T-helper 17 cell (primary cell): ENCODE results near the gene WFDC12. TPM values are rescaled to one million over a fixed set of nuclear protein-coding genes. Genes with fewer than 3 reads are reported as not detected.
A peak's percentile ranks its signal among the peaks of the same experiment; 100 is the strongest.
"Not testable (repeated sequence)": the region's sequence is repeated elsewhere in the genome, so short reads cannot be mapped to it uniquely, and the experiment has no call there.

Source experiments
- ATAC-seq: fragments of 150-1000 bp; cut with Tn5 transposase; 2 replicates; pipeline ENCODE4 v1.10.0; 2021; ENCODE audit warnings: mild to moderate bottlenecking, moderate library complexity
- DNase-seq, 3 donors: peaks; one replicate each; pipeline versions ENCODE4 v3.0.0 to v3.0.0-alpha.2; 2020 to 2021
- H3K9me3 ChIP-seq: one replicate; pipeline ENCODE4 v1.7.0; 2013; ENCODE audit warnings: low read length, mild to moderate bottlenecking; ENCODE audit not compliant: control insufficient read depth, poor library complexity, severe bottlenecking
- H3K27ac Mint-ChIP-seq: one replicate; pipeline ENCODE4 v1.8.0; 2022; ENCODE audit warnings: mild to moderate bottlenecking, moderate library complexity, mixed read lengths
- H3K27me3 Mint-ChIP-seq: one replicate; pipeline ENCODE4 v1.8.0; 2022; ENCODE audit warnings: mixed read lengths
- H3K36me3 Mint-ChIP-seq: one replicate; pipeline ENCODE4 v1.8.0; 2022; ENCODE audit warnings: low read depth, mixed read lengths
- H3K4me1 Mint-ChIP-seq: one replicate; pipeline ENCODE4 v1.8.0; 2022; ENCODE audit warnings: mild to moderate bottlenecking, mixed read lengths
- H3K4me3 Mint-ChIP-seq: one replicate; pipeline ENCODE4 v1.8.0; 2022; ENCODE audit warnings: mild to moderate bottlenecking, moderate library complexity, mixed read lengths
- total RNA-seq, 4 donors: library from RNA in 2 of 4; stranded (reverse) in 2 of 4; gene quantifications; one replicate each; pipeline ENCODE4 v1.2.3 and lab custom pipeline; 2022 to 2026

Gene WFDC12, protein sequence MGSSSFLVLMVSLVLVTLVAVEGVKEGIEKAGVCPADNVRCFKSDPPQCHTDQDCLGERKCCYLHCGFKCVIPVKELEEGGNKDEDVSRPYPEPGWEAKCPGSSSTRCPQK
- not detected for total RNA-seq
- 0 reads per million in 2 donors for total RNA-seq (lab: John Stamatoyannopoulos, UW)

DNA sequence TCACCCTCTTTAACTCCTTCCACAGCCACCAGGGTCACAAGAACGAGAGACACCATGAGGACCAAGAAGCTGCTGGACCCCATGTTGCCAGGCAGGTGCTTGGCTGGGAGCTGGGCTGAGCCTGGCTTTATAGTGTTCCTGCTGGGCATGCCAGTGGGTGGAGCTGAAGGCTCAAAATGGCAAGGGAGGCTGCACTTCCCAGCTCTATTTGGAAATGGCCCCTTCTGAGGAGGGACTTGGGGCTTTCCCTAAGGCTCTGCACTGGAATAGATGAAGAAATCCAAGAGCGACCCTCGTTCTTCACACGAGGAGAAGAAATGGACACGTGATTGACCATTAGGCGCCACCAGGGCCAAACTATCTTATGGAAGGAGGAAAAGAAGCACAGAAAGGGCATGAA, at the start of gene WFDC12:
WFDC12 (minus strand) TSS at position 101 of the 400 bp plus-strand sequence; CDS start at position 83, 18 bp downstream.
- Mint-ChIP-seq H3K36me3 (peaks cover 5% of the 10 kb centered on the region), H3K4me3 (no peak within 1 kb of the TSS), H3K4me1 (no peaks in the 10 kb centered on the region), H3K27ac (no peak within 1 kb of the TSS), H3K27me3 (peaks cover 65% of the 10 kb centered on the region)
- ATAC-seq (no peak), DNase-seq (no peak)
- H3K9me3 ChIP-seq = no peaks in the 10 kb centered on the region

DNA sequence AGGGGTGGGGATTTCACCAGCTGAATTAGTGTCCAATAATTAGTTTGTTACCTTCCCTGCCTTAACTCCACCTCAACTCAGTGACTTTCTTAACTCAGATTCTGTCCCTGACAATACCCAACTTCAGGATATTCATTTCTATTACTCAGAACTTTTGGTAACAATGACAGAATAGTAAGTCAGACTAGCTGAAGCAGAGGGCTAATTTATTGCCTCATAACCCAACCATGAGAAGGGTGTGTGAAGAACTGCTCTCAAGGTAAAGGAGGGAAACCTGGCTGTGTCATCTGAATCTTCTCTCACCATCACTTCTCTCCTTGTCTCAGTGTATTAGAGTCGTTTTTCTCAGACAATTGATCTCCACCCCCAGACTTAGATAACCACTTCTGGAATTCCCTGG, 49.3 kb upstream of the WFDC12 start:
- no peaks in the 10 kb centered on the region for H3K9me3 ChIP-seq
- ATAC-seq (no peak), DNase-seq (no peak)
- no peaks in the 10 kb centered on the region for H3K36me3 Mint-ChIP-seq
- H3K27me3 Mint-ChIP-seq = peaks cover 38% of the 10 kb centered on the region
- H3K27ac Mint-ChIP-seq = no peak overlapping the region
- H3K4me3 Mint-ChIP-seq = no peak overlapping the region
- H3K4me1 Mint-ChIP-seq = no peaks in the 10 kb centered on the region

DNA sequence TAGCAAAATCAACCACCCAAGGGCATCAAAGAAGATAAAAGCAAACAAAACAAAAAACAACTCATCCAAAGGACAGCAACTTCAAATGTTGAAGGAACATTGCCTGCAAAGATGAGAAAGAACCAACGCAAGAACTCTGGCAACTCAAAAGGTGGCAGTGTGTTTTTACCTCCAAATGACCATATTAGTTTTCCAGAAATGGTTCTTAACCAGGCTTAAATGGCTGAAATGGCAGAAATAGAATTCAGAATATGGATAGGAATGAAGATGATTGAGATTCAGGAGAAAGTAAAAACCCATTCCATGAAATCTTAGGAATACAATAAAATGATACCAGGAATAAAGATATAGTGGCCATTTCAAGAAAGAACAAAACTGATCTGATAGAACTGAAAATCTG, 40.6 kb upstream of the WFDC12 start:
- ATAC-seq = no peak
- H3K36me3 Mint-ChIP-seq = peaks cover 2% of the 10 kb centered on the region
- peaks cover 32% of the 10 kb centered on the region for H3K27me3 Mint-ChIP-seq
- DNase-seq = no peak
- H3K4me3 Mint-ChIP-seq = no peak overlapping the region
- H3K9me3 ChIP-seq = no peaks in the 10 kb centered on the region
- no peaks in the 10 kb centered on the region for H3K4me1 Mint-ChIP-seq
- H3K27ac Mint-ChIP-seq = no peak overlapping the region

DNA sequence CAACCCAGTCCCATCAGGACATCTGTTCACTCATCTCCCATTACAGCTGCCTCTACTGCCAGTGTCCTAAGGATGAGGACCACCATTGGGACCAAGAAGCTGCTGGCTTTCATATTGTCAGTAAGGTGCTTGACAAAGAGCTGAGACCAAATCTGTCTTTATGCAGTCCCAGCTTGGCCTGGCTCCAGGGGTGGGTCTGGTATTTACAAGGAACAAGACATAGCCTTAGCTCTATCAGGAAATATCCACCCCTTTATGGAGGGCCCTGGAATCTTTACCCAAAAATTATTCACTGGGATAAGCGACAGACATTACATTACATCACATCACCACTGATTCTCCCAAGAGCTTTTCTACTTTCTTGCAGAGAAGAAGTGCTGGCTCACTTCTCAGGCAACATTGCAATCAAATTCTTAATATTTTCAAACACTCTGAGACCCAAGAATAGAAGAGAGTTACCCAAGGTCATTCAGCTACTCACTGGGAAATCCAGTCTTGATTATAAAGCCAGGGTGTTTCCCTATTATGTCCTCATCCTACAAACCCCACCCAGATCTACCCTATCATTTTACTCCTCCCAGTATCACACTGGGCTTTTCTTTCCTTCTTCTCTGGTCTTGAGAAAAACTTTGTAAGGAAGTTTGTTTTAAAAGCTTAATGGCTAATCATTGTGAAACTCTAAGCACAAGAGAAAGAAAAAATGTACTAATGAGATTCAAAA, 39.0 kb upstream of the WFDC12 start:
- H3K4me1 Mint-ChIP-seq = no peaks in the 10 kb centered on the region
- H3K4me3 Mint-ChIP-seq = no peak overlapping the region
- H3K27me3 Mint-ChIP-seq = peaks cover 32% of the 10 kb centered on the region
- H3K9me3 ChIP-seq = no peaks in the 10 kb centered on the region
- peaks cover 2% of the 10 kb centered on the region for H3K36me3 Mint-ChIP-seq
- no peak overlapping the region for H3K27ac Mint-ChIP-seq
- ATAC-seq (no peak), DNase-seq (no peak)

DNA sequence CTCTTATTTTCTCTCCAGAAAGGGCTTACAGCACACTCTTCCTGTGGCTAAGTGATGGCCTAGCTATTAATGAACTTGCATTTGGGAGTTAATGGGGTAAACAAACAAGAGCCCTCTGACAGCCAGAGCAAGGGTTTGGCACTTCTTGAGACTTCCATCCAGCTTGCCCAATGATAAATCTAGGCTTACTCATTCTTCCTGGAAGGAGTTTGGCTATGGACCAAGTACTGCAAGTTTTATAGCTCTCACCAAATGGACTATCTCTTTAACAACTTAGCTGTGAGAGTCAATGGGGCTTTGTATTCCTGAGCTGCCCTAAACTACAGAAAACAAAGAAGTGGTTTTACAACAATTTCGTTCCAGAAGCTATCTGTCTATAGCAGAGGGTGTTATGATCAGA, 33.7 kb upstream of the WFDC12 start:
- Mint-ChIP-seq H3K27me3 (peaks cover 30% of the 10 kb centered on the region), H3K27ac (no peak overlapping the region), H3K4me3 (no peak overlapping the region), H3K36me3 (peaks cover 4% of the 10 kb centered on the region), H3K4me1 (no peaks in the 10 kb centered on the region)
- ATAC-seq = no peak
- peaks cover 3% of the 10 kb centered on the region for H3K9me3 ChIP-seq
- no peak for DNase-seq

DNA sequence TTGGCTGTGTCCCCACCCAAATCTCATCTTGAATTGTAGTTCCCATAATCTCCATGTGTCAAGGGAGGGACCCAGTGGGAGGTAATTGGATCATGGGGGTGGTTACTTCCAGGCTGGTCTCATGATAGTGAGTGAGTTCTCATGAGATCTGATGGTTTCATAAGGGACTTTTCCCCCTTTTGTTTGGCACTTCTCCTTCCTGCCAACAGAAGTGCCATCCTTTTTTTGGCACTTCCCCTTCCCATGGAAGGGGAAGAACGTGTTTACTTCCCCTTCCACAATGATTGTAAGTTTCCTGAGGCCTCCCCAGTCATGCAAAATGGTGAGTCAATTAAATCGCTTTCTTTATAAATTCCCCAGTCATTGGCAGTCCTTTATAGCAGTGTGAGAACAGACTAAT, 32.4 kb upstream of the WFDC12 start:
- DNase-seq = no peak
- Mint-ChIP-seq H3K4me1 (no peaks in the 10 kb centered on the region), H3K4me3 (no peak overlapping the region), H3K27me3 (peaks cover 41% of the 10 kb centered on the region), H3K36me3 (peaks cover 4% of the 10 kb centered on the region), H3K27ac (no peak overlapping the region)
- ATAC-seq = no peak
- peaks cover 3% of the 10 kb centered on the region for H3K9me3 ChIP-seq

DNA sequence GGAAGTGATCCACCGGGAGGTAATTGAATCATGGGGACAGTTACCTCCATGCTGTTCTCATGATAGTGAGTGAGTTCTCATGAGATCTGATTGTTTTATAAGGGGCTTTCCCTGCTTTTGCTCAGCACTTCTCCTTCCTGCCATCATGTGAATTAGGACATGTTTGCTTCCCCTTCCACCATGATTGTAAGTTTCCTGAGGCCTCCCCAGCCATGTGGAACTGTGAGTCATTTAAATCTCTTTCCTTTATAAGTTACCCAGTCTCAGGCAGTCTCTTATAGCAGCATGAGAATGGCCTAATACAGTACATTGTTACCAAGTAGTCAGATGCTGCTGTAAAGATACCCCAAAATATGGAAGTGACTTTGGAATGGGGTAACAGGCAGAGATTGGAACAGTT, 30.5 kb upstream of the WFDC12 start:
- ATAC-seq, DNase-seq, H3K36me3 Mint-ChIP-seq, H3K4me3 Mint-ChIP-seq, H3K9me3 ChIP-seq, H3K27ac Mint-ChIP-seq, H3K4me1 Mint-ChIP-seq: not testable (repeated sequence)
- H3K27me3 Mint-ChIP-seq = peaks cover 49% of the 10 kb centered on the region

DNA sequence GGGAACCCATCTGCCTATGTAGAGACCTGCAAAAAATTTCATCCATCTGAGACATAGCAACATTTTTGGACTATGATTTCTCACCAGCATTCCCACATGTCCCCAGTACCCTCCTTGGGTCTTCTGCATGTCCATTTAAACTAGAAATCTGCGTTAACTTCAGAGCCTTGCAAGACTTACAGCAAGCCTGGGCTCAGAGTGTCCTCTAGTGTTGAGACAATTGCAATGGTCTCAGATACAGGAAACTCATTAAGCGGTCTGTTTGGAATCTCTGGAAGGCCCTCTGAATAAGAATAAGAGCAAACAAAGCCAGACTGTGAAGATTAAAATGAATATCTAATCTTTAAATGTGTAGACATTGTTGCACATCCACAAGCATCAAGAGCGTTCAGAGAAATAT, 29.9 kb upstream of the WFDC12 start:
- H3K4me3 Mint-ChIP-seq = no peak overlapping the region
- no peak overlapping the region for H3K27ac Mint-ChIP-seq
- ATAC-seq (no peak), DNase-seq (no peak)
- peaks cover 3% of the 10 kb centered on the region for H3K9me3 ChIP-seq
- peaks cover 56% of the 10 kb centered on the region for H3K27me3 Mint-ChIP-seq
- H3K4me1 Mint-ChIP-seq = no peaks in the 10 kb centered on the region
- H3K36me3 Mint-ChIP-seq = peaks cover 5% of the 10 kb centered on the region

DNA sequence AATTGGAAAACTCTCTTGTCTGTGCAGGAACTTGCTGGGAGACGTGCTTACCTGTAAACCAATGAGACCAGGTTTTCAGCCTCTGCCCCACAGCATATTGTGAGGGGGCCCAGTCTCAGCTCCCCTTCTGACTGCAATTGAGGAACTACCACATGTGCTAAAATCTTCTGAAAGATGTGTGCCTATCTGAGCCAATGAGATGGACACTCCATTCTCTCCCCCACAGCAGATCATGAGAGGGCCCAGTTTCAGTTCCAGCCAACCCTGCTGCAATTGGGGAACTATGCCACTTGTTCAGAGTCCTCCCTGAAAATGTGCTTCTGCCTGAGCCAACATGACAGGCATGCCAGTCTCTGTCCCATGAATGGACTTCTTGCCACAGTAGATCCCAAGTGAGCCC, 29.5 kb upstream of the WFDC12 start:
- no peak for DNase-seq
- peak; percentile 32 for ATAC-seq
- Mint-ChIP-seq H3K4me1 (no peaks in the 10 kb centered on the region), H3K27ac (no peak overlapping the region), H3K27me3 (peaks cover 60% of the 10 kb centered on the region), H3K36me3 (peaks cover 6% of the 10 kb centered on the region), H3K4me3 (no peak overlapping the region)
- peaks cover 3% of the 10 kb centered on the region for H3K9me3 ChIP-seq

DNA sequence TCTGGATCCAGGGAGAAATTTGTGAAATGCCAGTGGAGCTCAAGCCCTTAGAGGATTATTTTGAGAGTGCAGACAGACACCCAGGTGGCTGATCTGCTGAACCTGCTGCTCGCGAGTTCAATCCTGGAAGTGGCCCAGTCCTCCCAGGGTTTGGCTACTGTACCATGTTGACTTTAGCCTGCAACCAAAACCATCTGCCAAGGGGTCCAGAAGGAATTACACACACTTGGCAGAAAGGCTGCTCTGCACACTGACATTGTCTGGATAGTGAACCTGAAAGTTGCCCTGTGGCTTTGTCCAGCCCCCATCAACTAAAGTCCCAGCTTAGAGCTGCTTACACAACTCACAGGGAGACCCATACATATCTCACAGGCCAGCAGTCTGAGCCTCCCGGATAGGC, 28.9 kb upstream of the WFDC12 start:
- peaks cover 3% of the 10 kb centered on the region for H3K9me3 ChIP-seq
- Mint-ChIP-seq H3K27me3 (peaks cover 66% of the 10 kb centered on the region), H3K27ac (no peak overlapping the region), H3K4me3 (no peak overlapping the region), H3K4me1 (no peaks in the 10 kb centered on the region), H3K36me3 (peaks cover 6% of the 10 kb centered on the region)
- ATAC-seq = no peak
- no peak for DNase-seq

DNA sequence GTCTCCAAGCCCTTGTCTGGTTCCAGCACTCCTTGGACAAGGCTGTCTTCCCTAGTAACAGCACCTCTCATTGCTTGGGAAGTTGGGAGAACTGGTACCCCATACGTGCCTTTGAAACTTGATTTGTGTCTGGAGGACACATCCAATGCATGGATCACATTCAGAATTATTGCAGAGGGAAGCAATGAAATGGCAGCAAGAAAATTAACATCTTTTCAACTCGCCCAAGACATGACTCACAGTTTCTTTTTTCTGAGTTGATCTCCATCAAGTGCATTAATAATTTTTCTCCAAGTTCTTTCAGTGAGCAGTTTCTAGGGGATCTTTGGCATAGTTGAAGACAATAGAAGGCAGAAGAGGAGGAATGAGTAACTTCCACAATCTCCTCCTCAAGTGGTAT, 28.1 kb upstream of the WFDC12 start:
- no peak for ATAC-seq
- peaks cover under 1% of the 10 kb centered on the region for H3K9me3 ChIP-seq
- Mint-ChIP-seq H3K4me3 (no peak overlapping the region), H3K4me1 (no peaks in the 10 kb centered on the region), H3K27ac (no peak overlapping the region), H3K36me3 (peaks cover 6% of the 10 kb centered on the region), H3K27me3 (peaks cover 66% of the 10 kb centered on the region)
- DNase-seq = no peak

DNA sequence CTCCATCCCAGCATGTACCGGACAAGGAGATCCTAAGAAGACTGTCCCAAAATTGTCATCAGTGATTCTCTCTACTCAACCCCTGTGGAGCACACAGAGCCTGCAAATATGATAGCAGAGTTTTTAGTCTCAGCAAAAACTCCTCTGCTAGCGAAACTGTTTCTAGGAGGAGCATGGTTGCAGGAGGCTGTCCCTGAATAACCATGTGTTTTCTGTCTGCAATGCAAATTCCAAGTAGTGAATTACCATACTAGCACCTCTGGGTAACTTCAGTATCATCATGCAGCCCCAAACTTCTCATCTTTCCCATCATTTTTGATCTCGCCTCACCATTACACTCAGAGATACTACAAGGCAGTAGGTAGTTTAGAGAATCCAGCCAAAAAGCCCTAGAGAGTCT, 24.8 kb upstream of the WFDC12 start:
- H3K4me1 Mint-ChIP-seq = no peaks in the 10 kb centered on the region
- no peaks in the 10 kb centered on the region for H3K9me3 ChIP-seq
- H3K36me3 Mint-ChIP-seq = peaks cover 2% of the 10 kb centered on the region
- H3K4me3 Mint-ChIP-seq = no peak overlapping the region
- peaks cover 66% of the 10 kb centered on the region for H3K27me3 Mint-ChIP-seq
- no peak overlapping the region for H3K27ac Mint-ChIP-seq
- ATAC-seq (no peak), DNase-seq (no peak)

DNA sequence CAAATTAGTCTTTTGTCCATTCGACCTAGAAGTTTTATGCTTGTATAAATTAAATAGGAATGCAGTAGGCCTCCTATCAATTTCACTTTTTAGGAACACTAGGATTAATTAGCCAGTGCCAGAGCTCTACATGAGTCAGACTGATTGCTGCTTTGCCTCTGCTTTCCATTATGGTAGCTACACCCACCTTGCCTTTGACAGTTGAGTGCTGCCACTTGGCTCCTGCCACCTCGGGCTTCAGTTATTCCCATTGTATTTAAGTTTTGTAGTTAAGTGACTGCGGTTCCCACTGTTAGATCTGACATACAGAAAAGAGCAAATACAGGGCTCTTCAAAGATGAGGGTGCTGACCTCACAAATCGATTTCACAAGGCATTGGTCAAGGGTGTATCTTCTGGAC, 16.6 kb upstream of the WFDC12 start:
- Mint-ChIP-seq H3K27ac (no peak overlapping the region), H3K4me3 (no peak overlapping the region), H3K36me3 (no peaks in the 10 kb centered on the region), H3K4me1 (no peaks in the 10 kb centered on the region), H3K27me3 (peaks cover 13% of the 10 kb centered on the region)
- no peaks in the 10 kb centered on the region for H3K9me3 ChIP-seq
- ATAC-seq (no peak), DNase-seq (no peak)

DNA sequence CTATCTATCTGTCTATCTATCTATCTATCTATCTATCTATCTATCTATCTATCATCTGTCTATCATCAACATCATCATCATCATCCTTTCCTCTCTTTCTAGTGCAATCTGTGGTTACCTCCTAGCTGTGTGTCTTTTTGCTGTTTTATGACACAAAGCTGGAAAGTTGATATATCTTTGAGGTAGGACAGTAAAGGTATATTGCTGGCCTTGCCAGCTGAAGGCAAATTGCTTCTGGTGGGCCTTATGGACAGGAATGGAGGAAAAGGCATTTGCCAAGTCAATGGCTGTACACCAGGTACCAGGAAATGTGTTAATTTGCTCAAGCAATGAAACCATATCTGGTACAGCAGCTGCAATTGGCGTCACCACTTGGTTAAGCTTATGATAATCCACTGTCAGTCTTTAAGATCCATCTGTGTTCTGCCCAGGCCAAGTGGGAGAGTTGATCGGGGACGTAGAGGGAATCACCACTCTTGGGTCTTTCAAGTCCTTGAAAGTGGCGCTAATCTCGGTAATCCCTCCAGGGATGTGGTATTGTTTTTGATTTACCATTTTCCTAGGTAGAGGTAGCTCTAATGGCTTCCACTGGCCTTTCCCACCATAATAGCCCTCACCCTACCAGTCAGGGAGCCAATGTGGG, 15.6 kb upstream of the WFDC12 start:
- H3K4me3 Mint-ChIP-seq, ATAC-seq, DNase-seq, H3K36me3 Mint-ChIP-seq, H3K4me1 Mint-ChIP-seq, H3K9me3 ChIP-seq, H3K27ac Mint-ChIP-seq: not testable (repeated sequence)
- H3K27me3 Mint-ChIP-seq = peaks cover 13% of the 10 kb centered on the region
